DOHH2 (cell line): ENCODE results near the gene GAREM1.

Experiments used
- H3F3A ChIP-seq: fragments of 200-600 bp; sonication (generic), shearing (Covaris generic); 2 replicates; pipeline ENCODE4 v1.6.0; 2016; ENCODE audit warnings: antibody characterized with exemption, mild to moderate bottlenecking; ENCODE audit not compliant: control insufficient read depth, insufficient read depth
- H3K27ac ChIP-seq: fragments of 200-600 bp; sonication (generic); 2 replicates; pipeline ENCODE4 v1.5.1; 2014; ENCODE audit warnings: low read depth, mild to moderate bottlenecking, low read length, moderate library complexity
- H3K27me3 ChIP-seq: fragments of 200-600 bp; sonication (generic); 2 replicates; pipeline ENCODE4 v1.6.1; 2014; ENCODE audit warnings: mild to moderate bottlenecking, low read length, mixed read lengths; ENCODE audit not compliant: control insufficient read depth
- H3K36me3 ChIP-seq: fragments of 200-600 bp; sonication (generic); 2 replicates; pipeline ENCODE4 v1.6.1; 2014; ENCODE audit warnings: mild to moderate bottlenecking, low read length, moderate library complexity, mixed read lengths; ENCODE audit not compliant: control insufficient read depth
- H3K4me1 ChIP-seq: fragments of 200-600 bp; sonication (generic); 2 replicates; pipeline ENCODE4 v1.6.1; 2014; ENCODE audit warnings: mild to moderate bottlenecking, low read length, mixed read lengths; ENCODE audit not compliant: control insufficient read depth
- H3K4me2 ChIP-seq: fragments of 200-600 bp; sonication (generic); 2 replicates; pipeline ENCODE4 v1.6.0; 2014; ENCODE audit warnings: mild to moderate bottlenecking, low read length, moderate library complexity
- H3K4me3 ChIP-seq: fragments of 200-600 bp; sonication (generic); 2 replicates; pipeline ENCODE4 v1.5.1; 2014; ENCODE audit warnings: mild to moderate bottlenecking, low read length, mixed read lengths
- H3K79me2 ChIP-seq: fragments of 200-600 bp; sonication (generic); 2 replicates; pipeline ENCODE4 v1.6.1; 2014; ENCODE audit warnings: mild to moderate bottlenecking, low read length, mixed read lengths; ENCODE audit not compliant: control insufficient read depth
- H3K9me2 ChIP-seq: fragments of 200-600 bp; sonication (generic); replicated peaks from 2 replicates; pipeline ENCODE4 v1.6.1; 2014; ENCODE audit warnings: mild to moderate bottlenecking, low read length, mixed read lengths; ENCODE audit not compliant: control insufficient read depth
- H3K9me3 ChIP-seq: fragments of 200-600 bp; sonication (generic); 2 replicates; pipeline ENCODE4 v1.6.1; 2014; ENCODE audit warnings: antibody characterized with exemption, low read length, mixed read lengths; ENCODE audit not compliant: control insufficient read depth, insufficient read depth
- H4K20me1 ChIP-seq: fragments of 200-600 bp; sonication (generic); 2 replicates; pipeline ENCODE4 v1.6.0; 2014; ENCODE audit warnings: low read depth, mild to moderate bottlenecking, antibody characterized with exemption, low read length, moderate library complexity; ENCODE audit not compliant: control insufficient read depth, insufficient read depth
- EZH2phosphoT487 ChIP-seq: fragments of 200-600 bp; sonication (generic); IDR thresholded peaks from 2 replicates; pipeline ENCODE4 v1.6.1; 2017; ENCODE audit warnings: borderline replicate concordance, mild to moderate bottlenecking, antibody characterized with exemption, low read length, moderate library complexity, mixed read lengths
- TF ChIP-seq, protein P1 (sequence below): fragments of 200-600 bp; sonication (generic); IDR thresholded peaks from one replicate; pipeline ENCODE4 v1.5.1; 2014; ENCODE audit warnings: antibody characterized with exemption, mild to moderate bottlenecking, low read depth, low read length; ENCODE audit not compliant: poor library complexity, severe bottlenecking

GAREM1 gene

DNA sequence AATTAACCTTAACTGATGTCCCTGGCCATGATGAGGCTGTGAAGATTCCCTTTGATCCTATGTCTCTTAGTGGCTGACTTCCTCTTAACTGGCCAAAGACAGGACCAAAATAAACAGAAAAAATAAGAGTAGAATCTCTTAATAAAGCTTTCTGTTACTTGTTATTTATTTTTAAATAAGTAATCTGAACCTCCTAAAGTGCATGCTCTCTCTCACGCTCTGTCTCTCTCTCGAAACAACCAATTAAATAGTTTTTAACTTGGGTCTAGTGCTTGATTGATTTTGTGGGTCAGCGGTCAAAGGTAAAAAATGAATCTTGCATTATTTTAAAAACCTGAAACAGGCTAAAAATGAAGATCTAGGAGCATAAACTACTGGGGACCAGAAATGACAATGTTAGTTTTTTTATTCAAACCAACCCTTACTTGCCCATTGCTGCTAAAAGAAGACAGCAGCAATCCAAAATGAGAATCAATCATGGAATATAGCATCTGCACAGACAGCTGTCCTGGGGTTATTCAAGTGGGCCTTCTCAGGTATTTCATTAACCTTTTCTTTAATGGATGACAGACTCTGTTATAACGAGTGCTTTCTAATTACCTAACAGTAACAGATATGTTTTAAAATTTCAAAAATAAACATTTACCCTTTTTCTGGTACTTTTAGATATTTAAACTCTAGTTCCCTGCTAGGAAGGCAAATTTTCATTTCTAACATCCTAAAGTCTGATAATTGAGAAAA is 11.2 kb downstream of the GAREM1 start:
- H3K4me2 ChIP-seq: no peak overlapping the region
- no peaks in the 10 kb centered on the region for H3K9me3 ChIP-seq
- no peaks in the 10 kb centered on the region for H3F3A ChIP-seq
- H3K27me3 ChIP-seq: no peaks in the 10 kb centered on the region
- no peaks in the 10 kb centered on the region for H3K9me2 ChIP-seq
- H3K27ac ChIP-seq: no peak overlapping the region
- TF ChIP-seq, protein P1, sequence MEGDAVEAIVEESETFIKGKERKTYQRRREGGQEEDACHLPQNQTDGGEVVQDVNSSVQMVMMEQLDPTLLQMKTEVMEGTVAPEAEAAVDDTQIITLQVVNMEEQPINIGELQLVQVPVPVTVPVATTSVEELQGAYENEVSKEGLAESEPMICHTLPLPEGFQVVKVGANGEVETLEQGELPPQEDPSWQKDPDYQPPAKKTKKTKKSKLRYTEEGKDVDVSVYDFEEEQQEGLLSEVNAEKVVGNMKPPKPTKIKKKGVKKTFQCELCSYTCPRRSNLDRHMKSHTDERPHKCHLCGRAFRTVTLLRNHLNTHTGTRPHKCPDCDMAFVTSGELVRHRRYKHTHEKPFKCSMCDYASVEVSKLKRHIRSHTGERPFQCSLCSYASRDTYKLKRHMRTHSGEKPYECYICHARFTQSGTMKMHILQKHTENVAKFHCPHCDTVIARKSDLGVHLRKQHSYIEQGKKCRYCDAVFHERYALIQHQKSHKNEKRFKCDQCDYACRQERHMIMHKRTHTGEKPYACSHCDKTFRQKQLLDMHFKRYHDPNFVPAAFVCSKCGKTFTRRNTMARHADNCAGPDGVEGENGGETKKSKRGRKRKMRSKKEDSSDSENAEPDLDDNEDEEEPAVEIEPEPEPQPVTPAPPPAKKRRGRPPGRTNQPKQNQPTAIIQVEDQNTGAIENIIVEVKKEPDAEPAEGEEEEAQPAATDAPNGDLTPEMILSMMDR: no peak
- TF ChIP-seq EZH2phosphoT487: no peak
- no peak overlapping the region for H3K4me3 ChIP-seq
- no peaks in the 10 kb centered on the region for H3K79me2 ChIP-seq
- no peaks in the 10 kb centered on the region for H4K20me1 ChIP-seq
- peaks cover 4% of the 10 kb centered on the region; the same call in 1 of the 2 replicates for H3K4me1 ChIP-seq
- no peaks in the 10 kb centered on the region for H3K36me3 ChIP-seq

DNA sequence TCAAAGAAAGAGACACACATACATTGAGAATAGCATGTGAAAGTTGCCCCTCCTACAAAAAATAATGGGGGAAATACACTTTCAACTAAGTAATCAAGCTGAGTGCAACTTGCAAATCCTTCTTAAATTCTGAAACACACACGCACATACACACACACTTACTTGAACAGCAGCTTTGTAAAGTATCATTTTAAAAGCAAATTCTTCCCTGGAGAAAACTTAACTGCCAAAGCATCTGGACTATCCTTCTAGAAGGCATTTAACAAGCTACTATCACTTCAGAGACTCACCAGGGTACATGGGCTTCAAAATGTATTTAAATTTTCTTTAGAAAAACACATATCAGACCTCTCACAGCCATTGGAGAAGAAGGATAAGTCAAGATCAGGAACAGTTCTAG is 15.3 kb downstream of the GAREM1 start:
- Histone ChIP-seq H3K4me2 (no peak overlapping the region), H3F3A (no peaks in the 10 kb centered on the region), H3K9me2 (no peaks in the 10 kb centered on the region), H3K79me2 (no peaks in the 10 kb centered on the region), H3K4me3 (no peak overlapping the region), H3K27ac (no peak overlapping the region), H3K27me3 (no peaks in the 10 kb centered on the region), H3K9me3 (no peaks in the 10 kb centered on the region), H4K20me1 (no peaks in the 10 kb centered on the region), H3K4me1 (no peaks in the 10 kb centered on the region), H3K36me3 (no peaks in the 10 kb centered on the region)
- TF ChIP-seq, protein P1: no peak
- TF ChIP-seq EZH2phosphoT487: no peak

DNA sequence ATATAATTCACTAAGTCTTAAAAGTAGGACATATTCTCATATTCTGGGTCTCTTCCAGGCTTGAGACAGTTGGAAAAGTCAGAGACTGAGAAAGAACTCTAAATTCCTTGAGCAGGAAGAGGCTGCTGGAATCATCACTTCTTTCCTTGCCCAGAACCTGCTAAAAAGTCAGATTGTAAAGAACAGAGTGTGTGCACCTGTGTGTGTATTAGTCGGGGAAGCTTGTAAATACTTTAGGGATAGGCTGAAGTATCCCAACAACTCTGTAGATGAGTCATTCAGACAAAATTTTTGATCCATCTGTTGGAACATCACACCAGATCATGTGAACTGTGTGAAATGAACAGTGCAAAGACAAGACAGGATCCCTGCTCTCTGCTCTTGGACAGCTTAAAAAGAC is 16.1 kb downstream of the GAREM1 start:
- Histone ChIP-seq H3K27me3 (no peaks in the 10 kb centered on the region), H4K20me1 (no peaks in the 10 kb centered on the region), H3K9me3 (no peaks in the 10 kb centered on the region), H3K4me1 (no peaks in the 10 kb centered on the region), H3F3A (no peaks in the 10 kb centered on the region), H3K79me2 (no peaks in the 10 kb centered on the region), H3K4me2 (no peak overlapping the region), H3K36me3 (no peaks in the 10 kb centered on the region), H3K9me2 (no peaks in the 10 kb centered on the region), H3K4me3 (no peak overlapping the region), H3K27ac (no peak overlapping the region)
- no peak for TF ChIP-seq EZH2phosphoT487
- TF ChIP-seq, protein P1: no peak
